Right kidney (tissue), 1 donor: ENCODE data around the gene CDH11.

ENCODE experiments used
- DNase-seq: peaks from one replicate; pipeline ENCODE4 v3.0.0-alpha.2; 2016

CDH11 gene

GRCh38 chr16:65070831-65071432 lies 50.9 kb downstream of the CDH11 start:
- no peak for DNase-seq

GRCh38 chr16:65069766-65070165 lies 52.1 kb downstream of the CDH11 start:
- DNase-seq, result no peak

GRCh38 chr16:65069065-65069464 lies 52.8 kb downstream of the CDH11 start:
- no peak for DNase-seq

- no peak for DNase-seq
Observed at GRCh38 chr16:65068151-65068740, 53.6 kb downstream of the CDH11 start.

GRCh38 chr16:65066651-65067050 lies 55.2 kb downstream of the CDH11 start:
- DNase-seq, result no peak

GRCh38 chr16:65065031-65065430 lies 56.8 kb downstream of the CDH11 start:
- DNase-seq, result no peak

GRCh38 chr16:65064131-65064530 lies 57.7 kb downstream of the CDH11 start:
- DNase-seq, result no peak

- DNase-seq, result no peak
Observed at GRCh38 chr16:65062736-65063583, 58.9 kb downstream of the CDH11 start.

- DNase-seq, result no peak
Observed at GRCh38 chr16:65061935-65062518, 59.8 kb downstream of the CDH11 start.

GRCh38 chr16:65061263-65061662 lies 60.6 kb downstream of the CDH11 start:
- DNase-seq, result no peak

- DNase-seq, result no peak
Observed at GRCh38 chr16:65059406-65059980, 62.4 kb downstream of the CDH11 start.

- no peak for DNase-seq
Observed at GRCh38 chr16:65057184-65057583, 64.7 kb downstream of the CDH11 start.

GRCh38 chr16:65054457-65054856 lies 67.4 kb downstream of the CDH11 start:
- DNase-seq, result no peak

GRCh38 chr16:65049679-65050078 lies 72.2 kb downstream of the CDH11 start:
- DNase-seq, result no peak

GRCh38 chr16:65045961-65046360 lies 75.9 kb downstream of the CDH11 start:
- DNase-seq, result no peak

- DNase-seq, result no peak
Observed at GRCh38 chr16:65044873-65045272, 77.0 kb downstream of the CDH11 start.

GRCh38 chr16:65044026-65044425 lies 77.8 kb downstream of the CDH11 start:
- DNase-seq, result no peak

GRCh38 chr16:65042438-65043365 lies 79.2 kb downstream of the CDH11 start:
- DNase-seq, result no peak

GRCh38 chr16:65041667-65042066 lies 80.2 kb downstream of the CDH11 start:
- DNase-seq, result no peak

- no peak for DNase-seq
Observed at GRCh38 chr16:65038100-65038499, 83.8 kb downstream of the CDH11 start.

GRCh38 chr16:65037556-65037955 lies 84.3 kb downstream of the CDH11 start:
- DNase-seq, result no peak

- no peak for DNase-seq
Observed at GRCh38 chr16:65034915-65035314, 86.9 kb downstream of the CDH11 start.
